ENCODE data around the gene GNPDA1. TPM values are rescaled to one million over a fixed set of nuclear protein-coding genes. Genes with fewer than 3 reads are reported as not detected.
A peak's percentile ranks its signal among the peaks of the same experiment; 100 is the strongest.

The GNPDA1 gene
- total and polyA plus RNA-seq, 2 of the 4 experiments (the other 2 are of a cell fraction): 23.1 to 60.6 TPM

GRCh38 chr5:141958546-141959172 is 54.2 kb downstream of the GNPDA1 start:
- no peak overlapping the region for H3K14ac ChIP-seq (replicated peaks; ENCODE audit: low read depth, low read length)
- H2AFZ ChIP-seq (replicated peaks; ENCODE audit: low read length, poor library complexity): no peak overlapping the region
- no peak overlapping the region for H3K18ac ChIP-seq (ENCODE audit: low read depth, low read length)
- ChIA-PET CTCF (interaction anchor here (0.6 to 3.3 kb wide), 6 partner anchors 11 to 294 kb away, joined by 3 to 28 read pairs (median 3); partner anchors contain the start of genes DELE1 and RNF14), POLR2A (ENCODE audit: unreplicated experiment) (no interaction called here)
- no peak overlapping the region for H3K9ac ChIP-seq (ENCODE audit: low read depth, low read length)
- H4K20me1 ChIP-seq (ENCODE audit: insufficient read depth, low read length): no peaks in the 10 kb centered on the region; the same call in 1 of the 2 replicates
- no peak overlapping the region for H4K5ac ChIP-seq (ENCODE audit: low read depth, low read length)
- H4K8ac ChIP-seq (ENCODE audit: low read depth in 2 of 2, low read length in 2 of 2): no peak overlapping the region
- peak overlapping the region; percentile 25; the same call in 1 of the 2 replicates for H3K23ac ChIP-seq (ENCODE audit: low read depth, low read length)
- H3K4me3 ChIP-seq (ENCODE audit: insufficient read depth, low read depth, low read length): no peak overlapping the region
- H3K4me1 ChIP-seq (ENCODE audit: control insufficient read depth, insufficient read depth, low read length): no peaks in the 10 kb centered on the region
- in situ Hi-C loops (cut with MboI; ENCODE audit: low sequenced_read_pairs): loop anchor here (5.0 kb wide), 2 partner anchors 81 to 266 kb away; partner anchors contain the start of gene PCDH1
- ATAC-seq (ENCODE audit: low read depth) (no peak), DNase-seq (peak; percentile 13)
- H2BK20ac ChIP-seq (ENCODE audit: low read depth, low read length): no peak overlapping the region
- H3K9me1 ChIP-seq (ENCODE audit: insufficient read depth, low read length): no peaks in the 10 kb centered on the region
- H3K36me3 ChIP-seq (ENCODE audit: control insufficient read depth, insufficient read depth, low read length): no peaks in the 10 kb centered on the region
- H3K79me1 ChIP-seq (ENCODE audit: low read depth in 1 of 2, low read length in 2 of 2): no peaks in the 10 kb centered on the region
- H4K91ac ChIP-seq (ENCODE audit: insufficient read depth, low read depth, low read length): no peak overlapping the region
- H3K27me3 ChIP-seq (ENCODE audit: control insufficient read depth, insufficient read depth, low read length): peaks cover 12% of the 10 kb centered on the region
- H2BK120ac ChIP-seq (ENCODE audit: low read depth, low read length): no peak overlapping the region
- no peaks in the 10 kb centered on the region for H3K9me3 ChIP-seq (ENCODE audit: control insufficient read depth, insufficient read depth, low read length)
- no peak overlapping the region for H3K4me2 ChIP-seq (ENCODE audit: low read depth, low read length)
- BruUV-seq (replicated peaks): no TSS peak
- no peak overlapping the region for H2BK5ac ChIP-seq (ENCODE audit: low read depth, low read length, poor library complexity, severe bottlenecking)
- dilution Hi-C loops (cut with HindIII; ENCODE audit: low sequenced_read_pairs, unreplicated experiment): no loop called here
- no peak overlapping the region for H3K56ac ChIP-seq (ENCODE audit: extremely low read depth, insufficient read depth, low read length)
- WGBS, 2 experiments (ENCODE audit: extremely low coverage in 2 of 2, insufficient read length in 1 of 2): 70% methylated on average over 3 of the region's 8 CpGs; no CpG with 5 or more reads in 1 of the 2 experiments
- no peak overlapping the region for H3K4ac ChIP-seq (ENCODE audit: low read depth, low read length)
- no peak overlapping the region for H2BK15ac ChIP-seq (ENCODE audit: low read depth, low read length)
- TF ChIP-seq CEBPB (IDR thresholded peaks at IDR 0.05; ENCODE audit: low read depth, low read length) (0 out of 2 replicates have a peak, but pooled peaks have one; percentile 8), BHLHE40 (IDR thresholded peaks at IDR 0.05; ENCODE audit: low read depth, low read length) (no peak), RCOR1 (IDR thresholded peaks at IDR 0.05; ENCODE audit: insufficient replicate concordance, low read length) (no peak), CHD1 (IDR thresholded peaks at IDR 0.05; ENCODE audit: low read depth, low read length) (no peak), USF2 (IDR thresholded peaks at IDR 0.05; ENCODE audit: low read depth, low read length) (no peak), MXI1 (IDR thresholded peaks at IDR 0.05; ENCODE audit: borderline replicate concordance, low read depth, low read length) (no peak), FOS (IDR thresholded peaks at IDR 0.05; ENCODE audit: low read depth, low read length) (no peak)
- TF ChIP-seq, protein P1, sequence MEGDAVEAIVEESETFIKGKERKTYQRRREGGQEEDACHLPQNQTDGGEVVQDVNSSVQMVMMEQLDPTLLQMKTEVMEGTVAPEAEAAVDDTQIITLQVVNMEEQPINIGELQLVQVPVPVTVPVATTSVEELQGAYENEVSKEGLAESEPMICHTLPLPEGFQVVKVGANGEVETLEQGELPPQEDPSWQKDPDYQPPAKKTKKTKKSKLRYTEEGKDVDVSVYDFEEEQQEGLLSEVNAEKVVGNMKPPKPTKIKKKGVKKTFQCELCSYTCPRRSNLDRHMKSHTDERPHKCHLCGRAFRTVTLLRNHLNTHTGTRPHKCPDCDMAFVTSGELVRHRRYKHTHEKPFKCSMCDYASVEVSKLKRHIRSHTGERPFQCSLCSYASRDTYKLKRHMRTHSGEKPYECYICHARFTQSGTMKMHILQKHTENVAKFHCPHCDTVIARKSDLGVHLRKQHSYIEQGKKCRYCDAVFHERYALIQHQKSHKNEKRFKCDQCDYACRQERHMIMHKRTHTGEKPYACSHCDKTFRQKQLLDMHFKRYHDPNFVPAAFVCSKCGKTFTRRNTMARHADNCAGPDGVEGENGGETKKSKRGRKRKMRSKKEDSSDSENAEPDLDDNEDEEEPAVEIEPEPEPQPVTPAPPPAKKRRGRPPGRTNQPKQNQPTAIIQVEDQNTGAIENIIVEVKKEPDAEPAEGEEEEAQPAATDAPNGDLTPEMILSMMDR (conservative IDR thresholded peaks at IDR 0.05; ENCODE audit: low read depth, low read length): no peak
- no peak overlapping the region for H3K27ac ChIP-seq (ENCODE audit: insufficient read depth, low read length)
- no peak overlapping the region for H2AK5ac ChIP-seq (ENCODE audit: low read depth, low read length)
- intact Hi-C loops (cut with micrococcal nuclease): no loop called here
- no peak overlapping the region for H2AK9ac ChIP-seq (replicated peaks; ENCODE audit: low read depth, low read length, poor library complexity)
